Keratinocyte (primary cell): ENCODE measurements around the gene ZIC4. TPM values are rescaled to one million over a fixed set of nuclear protein-coding genes. Genes with fewer than 3 reads are reported as not detected.

ENCODE experiments used
- DNase-seq: peaks from one replicate; pipeline ENCODE4 v3.0.0-alpha.2; 2011; ENCODE audit warnings: low read depth, missing footprints, low spot score
- FAIRE-seq: peaks from 2 replicates; lab custom pipeline; 2011; peaks lifted over from hg19 to GRCh38; lab: Jason Lieb, UNC
- H2AFZ ChIP-seq: 2 replicates; pipeline ENCODE4 v1.6.0; 2012; ENCODE audit warnings: low read length, control low read depth, inconsistent platforms; ENCODE audit not compliant: control insufficient read depth
- H3K27ac ChIP-seq: 2 replicates; pipeline ENCODE4 v1.5.1; 2011; ENCODE audit warnings: low read length; ENCODE audit not compliant: control insufficient read depth, insufficient read depth
- H3K27me3 ChIP-seq: 3 replicates; pipeline ENCODE4 v1.6.0; 2011; ENCODE audit warnings: low read length; ENCODE audit not compliant: control insufficient read depth, insufficient read depth; ENCODE audit errors: extremely low read depth
- H3K36me3 ChIP-seq, 2 experiments: 2 replicates in 1 of 2; 3 replicates in 1 of 2; pipeline ENCODE4 v1.5.1; 2011; ENCODE audit warnings: low read length in 2 of 2, mild to moderate bottlenecking in 1 of 2; ENCODE audit not compliant: control insufficient read depth in 2 of 2, insufficient read depth in 2 of 2; ENCODE audit errors: extremely low read depth in 1 of 2
- H3K4me1 ChIP-seq: 3 replicates; pipeline ENCODE4 v1.5.1; 2011; ENCODE audit warnings: low read length; ENCODE audit not compliant: control insufficient read depth, insufficient read depth; ENCODE audit errors: extremely low read depth
- H3K4me2 ChIP-seq: 3 replicates; pipeline ENCODE4 v1.6.0; 2011; ENCODE audit warnings: low read depth, low read length; ENCODE audit not compliant: control insufficient read depth, insufficient read depth; ENCODE audit errors: extremely low read depth
- H3K4me3 ChIP-seq, 3 experiments: fragments of 200-600 bp in 1 of 3; sonication (generic) in 1 of 3; 2 replicates in 2 of 3; 3 replicates in 1 of 3; pipeline ENCODE4 v1.5.1; 2011 to 2016; ENCODE audit warnings: low read length in 3 of 3, mild to moderate bottlenecking in 3 of 3, control low read depth in 2 of 3, inconsistent platforms in 1 of 3, low read depth in 1 of 3, mixed read lengths in 1 of 3, mixed run types in 1 of 3, moderate library complexity in 1 of 3; ENCODE audit not compliant: control insufficient read depth in 2 of 3, insufficient read depth in 2 of 3; ENCODE audit errors: extremely low read depth in 1 of 3
- H3K79me2 ChIP-seq: 2 replicates; pipeline ENCODE4 v1.6.0; 2012; ENCODE audit warnings: low read length; ENCODE audit not compliant: control insufficient read depth, insufficient read depth
- H3K9ac ChIP-seq: 3 replicates; pipeline ENCODE4 v1.6.0; 2011; ENCODE audit warnings: low read length; ENCODE audit not compliant: control insufficient read depth, insufficient read depth; ENCODE audit errors: extremely low read depth
- H3K9me1 ChIP-seq: 3 replicates; pipeline ENCODE4 v1.6.0; 2011; ENCODE audit warnings: low read length; ENCODE audit not compliant: control insufficient read depth, insufficient read depth; ENCODE audit errors: extremely low read depth
- H3K9me3 ChIP-seq: 2 replicates; pipeline ENCODE4 v1.5.1; 2012; ENCODE audit warnings: low read depth, low read length; ENCODE audit not compliant: control insufficient read depth
- H4K20me1 ChIP-seq: 3 replicates; pipeline ENCODE4 v1.6.0; 2011; ENCODE audit warnings: low read length; ENCODE audit not compliant: control insufficient read depth, insufficient read depth; ENCODE audit errors: extremely low read depth
- CTCF ChIP-seq, 3 experiments: IDR thresholded peaks in 1 of 3; conservative IDR thresholded peaks in 1 of 3; optimal IDR thresholded peaks in 1 of 3; 2 replicates in 2 of 3; 3 replicates in 1 of 3; pipeline versions ENCODE3 to v1.5.1; 2011; ENCODE audit warnings: low read length in 3 of 3, mild to moderate bottlenecking in 3 of 3, moderate library complexity in 2 of 3, control low read depth in 1 of 3, inconsistent platforms in 1 of 3; ENCODE audit not compliant: insufficient read depth in 2 of 3; ENCODE audit errors: extremely low read depth in 1 of 3
- EZH2 ChIP-seq: IDR thresholded peaks from one replicate; pipeline ENCODE4 v1.6.1; 2012; ENCODE audit warnings: inconsistent platforms, mild to moderate bottlenecking, low read length, moderate library complexity
- dilution Hi-C: fragments of 300-500 bp; cut with MboI; formaldehyde crosslinking; loops from one replicate; pipeline ENCODE4 v1.7.0; 2020; ENCODE audit warnings: low sequenced_read_pairs; ENCODE audit not compliant: extremely low pct_ligation_motif_present
- polyA plus RNA-seq, 5 experiments: library from polyadenylated mRNA; depleted of rRNA in 3 of 5; stranded (reverse) in 3 of 5; stranded (forward) in 1 of 5; unstranded in 1 of 5; fragments of >200 nt; gene quantifications; 1 replicate in 1 of 5; 2 replicates in 3 of 5; 3 replicates in 1 of 5; pipeline versions ENCODE4 v1.2.1 to v1.2.3, GENCODE V29; 2011 to 2012; ENCODE audit warnings: missing spikeins in 2 of 5, low read depth in 1 of 5, low replicate concordance in 1 of 5

The ZIC4 gene
- polyA plus RNA-seq, 1 donor (not counting 4 experiments of a cell fraction or from before 2014, with no cell fraction given) = not detected

- no peaks in the 10 kb centered on the region for H3K79me2 ChIP-seq
- no peak overlapping the region for H3K27ac ChIP-seq
- no peak overlapping the region for H3K9ac ChIP-seq
- no peak overlapping the region for H3K4me2 ChIP-seq
- no peaks in the 10 kb centered on the region for H3K4me1 ChIP-seq
- dilution Hi-C loops = no loop called here
- DNase-seq = no peak
- H3K9me1 ChIP-seq = no peaks in the 10 kb centered on the region
- H2AFZ ChIP-seq = no peak overlapping the region
- H3K9me3 ChIP-seq = no peaks in the 10 kb centered on the region
- peaks cover 73% of the 10 kb centered on the region for H3K27me3 ChIP-seq
- no peaks in the 10 kb centered on the region for H3K36me3 ChIP-seq
- no peak for FAIRE-seq
- no peaks in the 10 kb centered on the region for H4K20me1 ChIP-seq
- peak; percentile 49 for TF ChIP-seq EZH2
- TF ChIP-seq CTCF (optimal IDR thresholded peaks at IDR 0.05 in 1 of 3, IDR thresholded peaks at IDR 0.05 in 1 of 3, conservative IDR thresholded peaks at IDR 0.05 in 1 of 3; ENCODE audit: extremely low read depth in 1 of 3, insufficient read depth in 2 of 3, low read length in 3 of 3) = no peak
- H3K4me3 ChIP-seq = no peak overlapping the region
These were observed 49.1 kb downstream of the ZIC4 start for GRCh38 chr3:147356909-147357900.

- no peaks in the 10 kb centered on the region for H3K36me3 ChIP-seq
- H3K9me1 ChIP-seq = no peaks in the 10 kb centered on the region
- no peak overlapping the region for H3K4me2 ChIP-seq
- H3K79me2 ChIP-seq = no peaks in the 10 kb centered on the region
- H3K27ac ChIP-seq = no peak overlapping the region
- no peak for DNase-seq
- dilution Hi-C loops = no loop called here
- H2AFZ ChIP-seq = no peak overlapping the region
- FAIRE-seq = no peak
- no peaks in the 10 kb centered on the region for H3K9me3 ChIP-seq
- H3K9ac ChIP-seq = no peak overlapping the region
- no peaks in the 10 kb centered on the region for H3K4me1 ChIP-seq
- H3K27me3 ChIP-seq = peaks cover 67% of the 10 kb centered on the region
- no peak for TF ChIP-seq EZH2
- TF ChIP-seq CTCF (optimal IDR thresholded peaks at IDR 0.05 in 1 of 3, IDR thresholded peaks at IDR 0.05 in 1 of 3, conservative IDR thresholded peaks at IDR 0.05 in 1 of 3; ENCODE audit: extremely low read depth in 1 of 3, insufficient read depth in 2 of 3, low read length in 3 of 3) = no peak
- no peak overlapping the region for H3K4me3 ChIP-seq
- no peaks in the 10 kb centered on the region for H4K20me1 ChIP-seq
These were observed 50.0 kb downstream of the ZIC4 start for GRCh38 chr3:147356145-147356908.
